SK-N-SH (cell line): ENCODE results near the gene KLHL26.

Experiments used
- CHD2 ChIP-seq: fragments of 150-350 bp; IDR thresholded peaks from 2 replicates; pipeline ENCODE4 v1.6.1; 2018; ENCODE audit warnings: low read length; ENCODE audit not compliant: partially characterized antibody
- CTCF ChIP-seq: fragments of 200-600 bp; sonication (generic); IDR thresholded peaks from 2 replicates; pipeline ENCODE4 v1.6.1; 2017; ENCODE audit warnings: antibody characterized with exemption, mild to moderate bottlenecking, moderate library complexity
- EP300 ChIP-seq, 2 experiments: IDR thresholded peaks; 2 replicates each; pipeline versions ENCODE4 v1.4.0 to v1.6.1; 2012; ENCODE audit warnings: borderline replicate concordance in 1 of 2, low read depth in 1 of 2, low read length in 1 of 2
- FOXJ3 ChIP-seq: sonication (generic); formaldehyde crosslinking; IDR thresholded peaks from 2 replicates; pipeline ENCODE4 v1.5.1; 2020; ENCODE audit warnings: mild to moderate bottlenecking, missing genetic modification reagents
- GABPA ChIP-seq: IDR thresholded peaks from 2 replicates; pipeline ENCODE4 v1.4.0; 2012; ENCODE audit warnings: low read depth, mild to moderate bottlenecking
- MAX ChIP-seq: IDR thresholded peaks from 2 replicates; pipeline ENCODE4 v1.4.0; 2012; ENCODE audit warnings: low read depth
- MEF2A ChIP-seq: IDR thresholded peaks from 2 replicates; pipeline ENCODE4 v1.4.0; 2012; ENCODE audit warnings: low read depth, borderline replicate concordance
- SIN3A ChIP-seq: IDR thresholded peaks from 2 replicates; pipeline ENCODE4 v1.6.1; 2012; ENCODE audit warnings: low read depth, mild to moderate bottlenecking, low read length, moderate library complexity, borderline replicate concordance
- TAF1 ChIP-seq: IDR thresholded peaks from 2 replicates; pipeline ENCODE4 v1.6.1; 2012; ENCODE audit warnings: low read depth, mild to moderate bottlenecking, low read length, moderate library complexity, borderline replicate concordance
- YY1 ChIP-seq: IDR thresholded peaks from 2 replicates; pipeline ENCODE4 v1.4.0; 2012; ENCODE audit warnings: low read depth, mild to moderate bottlenecking
- ZBTB33 ChIP-seq: IDR thresholded peaks from 2 replicates; pipeline ENCODE4 v1.4.0; 2012; ENCODE audit warnings: low read depth, borderline replicate concordance

GRCh38 chr19:18616023-18616422 is 20.8 kb upstream of the KLHL26 start:
- TF ChIP-seq GABPA (no peak), TAF1 (no peak), MEF2A (no peak), ZBTB33 (no peak), EP300 (IDR thresholded peaks at IDR 0.05; ENCODE audit: borderline replicate concordance in 1 of 2, low read depth in 1 of 2, low read length in 1 of 2) (no peak), CTCF (no peak), SIN3A (no peak), YY1 (no peak), MAX (no peak), FOXJ3 (no peak), CHD2 (no peak)
